SK-N-SH treated with all-trans-retinoic acid at 6 μM for 48 hours (cell line): ENCODE measurements around the gene ZNF57.
"Not testable (repeated sequence)": the region's sequence is repeated elsewhere in the genome, so short reads cannot be mapped to it uniquely, and the experiment has no call there.

ENCODE experiments used
- ATAC-seq: fragments of 200-7000 bp; cut with Tn5 transposase; 3 replicates; pipeline ENCODE4 v1.9.1; 2020; ENCODE audit warnings: mild to moderate bottlenecking, moderate library complexity
- ARNTL ChIP-seq: fragments of 450-650 bp; formaldehyde crosslinking; IDR thresholded peaks from 2 replicates; pipeline ENCODE4 v1.5.0; 2020; ENCODE audit warnings: low read depth, mild to moderate bottlenecking, moderate library complexity, borderline replicate concordance
- BACH2 ChIP-seq: fragments of 250-450 bp; sonication (Bioruptor Pico); IDR thresholded peaks from 2 replicates; pipeline ENCODE4 v1.9.0; 2021; ENCODE audit warnings: mild to moderate bottlenecking, borderline replicate concordance
- CSDC2 ChIP-seq: fragments of 250-450 bp; sonication (Bioruptor Pico); IDR thresholded peaks from 2 replicates; pipeline ENCODE4 v1.5.0; 2020; ENCODE audit warnings: mild to moderate bottlenecking, moderate library complexity
- ESRRG ChIP-seq: fragments of 250-450 bp; sonication (Bioruptor Pico); IDR thresholded peaks from 2 replicates; pipeline ENCODE4 v1.6.1; 2021; ENCODE audit warnings: mild to moderate bottlenecking
- GLIS3 ChIP-seq: fragments of 250-450 bp; sonication (Bioruptor Pico); IDR thresholded peaks from 2 replicates; pipeline ENCODE4 v1.5.0; 2020; ENCODE audit warnings: mild to moderate bottlenecking, moderate library complexity
- ISL1 ChIP-seq: fragments of 250-450 bp; sonication (Bioruptor Pico); IDR thresholded peaks from 2 replicates; pipeline ENCODE4 v2.1.2; 2022; ENCODE audit warnings: mild to moderate bottlenecking, moderate library complexity
- OSR1 ChIP-seq: fragments of 250-450 bp; sonication (Bioruptor Pico); IDR thresholded peaks from 2 replicates; pipeline ENCODE4 v1.8.0; 2022; ENCODE audit warnings: moderate library complexity, mild to moderate bottlenecking, inconsistent platforms
- POU6F1 ChIP-seq: fragments of 250-450 bp; sonication (Bioruptor Pico); IDR thresholded peaks from 2 replicates; pipeline ENCODE4 v1.8.0; 2021; ENCODE audit warnings: low read depth, mild to moderate bottlenecking, moderate library complexity, borderline replicate concordance
- PPARA ChIP-seq: fragments of 250-450 bp; sonication (Bioruptor Pico); IDR thresholded peaks from 2 replicates; pipeline ENCODE4 v1.5.0; 2020; ENCODE audit warnings: mild to moderate bottlenecking, borderline replicate concordance
- RARB ChIP-seq: fragments of 250-450 bp; sonication (Bioruptor Pico); IDR thresholded peaks from 2 replicates; pipeline ENCODE4 v1.8.0; 2021; ENCODE audit warnings: mild to moderate bottlenecking, moderate library complexity
- TCF4 ChIP-seq: fragments of 250-450 bp; sonication (Bioruptor Pico); IDR thresholded peaks from 2 replicates; pipeline ENCODE4 v1.8.0; 2021; ENCODE audit warnings: mild to moderate bottlenecking, moderate library complexity, borderline replicate concordance
- TOX ChIP-seq: fragments of 250-450 bp; sonication (Bioruptor Pico); IDR thresholded peaks from 2 replicates; pipeline ENCODE4 v1.8.0; 2021; ENCODE audit warnings: mild to moderate bottlenecking, moderate library complexity, borderline replicate concordance
- TSHZ2 ChIP-seq: fragments of 250-450 bp; sonication (Bioruptor Pico); IDR thresholded peaks from 2 replicates; pipeline ENCODE4 v1.5.0; 2020; ENCODE audit warnings: mild to moderate bottlenecking, moderate library complexity
- ZC3H10 ChIP-seq: fragments of 250-450 bp; sonication (Bioruptor Pico); IDR thresholded peaks from 2 replicates; pipeline ENCODE4 v1.5.1; 2021; ENCODE audit warnings: mild to moderate bottlenecking, moderate library complexity
- ZFP3 ChIP-seq: fragments of 250-450 bp; sonication (Bioruptor Pico); IDR thresholded peaks from 2 replicates; pipeline ENCODE4 v1.5.0; 2020; ENCODE audit warnings: mild to moderate bottlenecking, moderate library complexity
- ZFP30 ChIP-seq: fragments of 450-650 bp; formaldehyde crosslinking; IDR thresholded peaks from 2 replicates; pipeline ENCODE4 v1.5.0; 2022; ENCODE audit warnings: mild to moderate bottlenecking, moderate library complexity
- ZNF70 ChIP-seq: fragments of 450-650 bp; formaldehyde crosslinking; IDR thresholded peaks from 2 replicates; pipeline ENCODE4 v1.5.0; 2020; ENCODE audit warnings: mild to moderate bottlenecking, moderate library complexity
- ZNF8 ChIP-seq: fragments of 450-650 bp; formaldehyde crosslinking; IDR thresholded peaks from 2 replicates; pipeline ENCODE4 v1.5.0; 2020; ENCODE audit warnings: mild to moderate bottlenecking, moderate library complexity
- TF ChIP-seq, protein P1 (sequence below): fragments of 250-450 bp; sonication (Bioruptor Pico); IDR thresholded peaks from 2 replicates; pipeline ENCODE4 v1.5.1; 2021; ENCODE audit warnings: mild to moderate bottlenecking, moderate library complexity

ZNF57 gene

DNA sequence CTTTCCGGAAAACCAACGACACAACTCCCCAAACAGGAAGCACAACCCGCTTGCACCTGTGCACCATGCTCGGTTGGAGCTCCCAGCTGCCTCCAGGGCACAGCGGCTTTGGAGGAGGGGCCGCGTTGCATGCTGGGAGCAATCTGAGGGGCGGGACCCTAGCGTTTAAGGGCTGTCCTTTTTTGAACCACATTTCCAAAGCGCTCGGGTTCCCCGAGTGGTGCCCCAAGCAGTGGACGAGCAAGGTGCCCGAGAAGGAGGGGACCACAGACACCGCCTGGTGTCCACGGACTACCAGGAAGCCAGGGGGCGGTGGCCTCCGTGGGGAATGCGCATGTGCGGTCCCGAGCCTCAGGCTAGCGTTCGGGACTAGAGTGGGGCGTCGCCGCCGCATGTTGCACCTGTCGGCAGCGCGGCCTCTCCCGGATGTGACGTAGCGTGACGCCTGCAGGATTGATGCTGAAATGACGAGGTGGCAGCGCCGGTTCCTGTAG is 11.9 kb upstream of the ZNF57 start:
- no peak for ATAC-seq
- TF ChIP-seq, protein P1, sequence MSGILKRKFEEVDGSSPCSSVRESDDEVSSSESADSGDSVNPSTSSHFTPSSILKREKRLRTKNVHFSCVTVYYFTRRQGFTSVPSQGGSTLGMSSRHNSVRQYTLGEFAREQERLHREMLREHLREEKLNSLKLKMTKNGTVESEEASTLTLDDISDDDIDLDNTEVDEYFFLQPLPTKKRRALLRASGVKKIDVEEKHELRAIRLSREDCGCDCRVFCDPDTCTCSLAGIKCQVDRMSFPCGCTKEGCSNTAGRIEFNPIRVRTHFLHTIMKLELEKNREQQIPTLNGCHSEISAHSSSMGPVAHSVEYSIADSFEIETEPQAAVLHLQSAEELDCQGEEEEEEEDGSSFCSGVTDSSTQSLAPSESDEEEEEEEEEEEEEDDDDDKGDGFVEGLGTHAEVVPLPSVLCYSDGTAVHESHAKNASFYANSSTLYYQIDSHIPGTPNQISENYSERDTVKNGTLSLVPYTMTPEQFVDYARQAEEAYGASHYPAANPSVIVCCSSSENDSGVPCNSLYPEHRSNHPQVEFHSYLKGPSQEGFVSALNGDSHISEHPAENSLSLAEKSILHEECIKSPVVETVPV (CRISPR knock-in tag) = no peak
- TF ChIP-seq ARNTL (no peak), TSHZ2 (CRISPR knock-in tag) (no peak), ZFP30 (CRISPR knock-in tag) (no peak), ZNF70 (no peak), ZFP3 (no peak)
- TF ChIP-seq, all 23 proteins: peak for 0

GRCh38 chr19:2890531-2890930 is 10.2 kb upstream of the ZNF57 start:
- not testable (repeated sequence) for ATAC-seq

DNA sequence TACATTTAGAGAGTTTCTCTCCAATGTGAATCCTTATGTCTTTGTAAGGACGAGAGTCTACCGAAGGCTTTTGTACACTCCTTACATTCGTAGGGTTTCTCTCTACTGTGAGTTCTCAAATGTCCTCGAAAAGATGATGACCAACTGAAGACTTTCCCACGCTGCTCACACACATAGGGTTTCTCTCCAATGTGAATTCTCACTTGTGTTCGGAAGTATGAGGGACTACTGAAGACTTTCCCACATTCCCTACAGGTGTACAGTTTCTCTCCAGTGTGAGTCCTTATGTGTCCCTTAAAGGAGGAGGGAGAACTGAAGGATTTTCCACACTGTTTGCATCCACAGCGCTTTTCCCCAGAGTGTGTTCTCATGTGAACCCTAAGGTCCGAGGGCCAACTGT is 4.0 kb upstream of the ZNF57 start:
- no peak for TF ChIP-seq BACH2 (CRISPR knock-in tag)
- no peak for ATAC-seq

DNA sequence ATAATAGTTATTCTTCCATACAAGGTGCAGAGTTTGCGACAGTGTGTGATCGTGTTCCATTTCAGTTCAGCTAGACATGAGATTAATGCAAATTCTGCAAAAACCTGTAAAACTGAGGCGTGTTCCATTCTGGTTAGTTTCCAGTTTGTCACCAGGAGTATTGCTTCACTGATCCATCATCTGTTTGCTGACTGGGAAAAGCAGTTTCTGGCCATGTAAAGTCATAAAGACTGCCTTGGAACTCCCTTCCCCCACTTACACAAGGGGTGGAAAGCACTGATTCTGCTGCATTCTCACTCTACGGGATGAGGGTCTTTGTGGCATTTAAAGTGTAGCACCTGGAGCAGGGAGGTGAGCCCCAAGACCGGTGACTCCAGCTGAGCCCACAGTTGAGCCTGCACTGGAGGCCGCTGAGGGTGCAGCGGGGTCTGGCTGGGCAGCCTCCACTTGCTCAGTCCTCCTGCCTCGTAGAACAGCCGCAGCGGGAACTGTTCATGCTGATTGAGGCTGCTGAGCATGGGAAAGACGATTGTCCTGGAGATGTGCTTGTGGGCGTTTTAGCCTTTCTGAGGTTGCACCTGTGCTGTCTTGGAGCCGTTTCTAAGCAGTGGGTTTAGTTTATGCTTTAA is 2.0 kb downstream of the ZNF57 start:
- TF ChIP-seq ARNTL (no peak), OSR1 (CRISPR knock-in tag) (no peak), ZFP3 (no peak)
- no peak for ATAC-seq

GRCh38 chr19:2903326-2903725 is 2.6 kb downstream of the ZNF57 start:
- ATAC-seq = not testable (repeated sequence)

DNA sequence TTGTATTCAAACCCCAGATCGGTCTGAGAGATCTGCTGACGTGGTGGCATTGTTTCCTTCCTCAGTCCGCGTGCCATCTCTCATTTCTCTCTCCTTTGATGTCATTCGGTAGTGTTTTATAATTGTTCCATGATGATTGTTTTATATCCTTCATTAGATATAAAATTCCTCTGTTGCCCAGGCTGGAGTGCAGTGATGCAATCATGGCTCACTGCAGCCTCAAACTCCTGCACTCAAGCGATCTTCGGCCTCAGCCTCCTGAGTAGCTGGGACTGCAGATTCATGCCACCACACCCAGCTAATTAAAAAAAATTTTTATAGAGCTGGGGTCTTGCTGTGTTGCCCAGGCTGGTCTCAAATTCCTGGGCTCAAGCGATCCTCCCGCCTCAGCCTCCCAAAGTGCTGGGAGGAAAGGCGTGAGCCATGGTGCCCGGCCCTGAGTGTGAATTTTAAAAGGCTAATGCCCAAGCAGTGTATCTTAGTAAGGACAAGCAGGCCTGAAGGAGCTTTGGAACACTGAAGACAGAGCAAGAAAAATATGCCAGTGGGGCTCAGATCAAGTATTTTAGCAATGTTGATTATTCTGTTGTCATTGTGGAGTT is 5.3 kb downstream of the ZNF57 start:
- no peak for ATAC-seq
- TF ChIP-seq PPARA (no peak), ZNF8 (no peak), GLIS3 (CRISPR knock-in tag) (no peak), CSDC2 (CRISPR knock-in tag) (no peak), TOX (CRISPR knock-in tag) (no peak), TSHZ2 (CRISPR knock-in tag) (no peak), ZC3H10 (CRISPR knock-in tag) (no peak), ISL1 (no peak), RARB (no peak), ZNF70 (no peak), ESRRG (no peak), BACH2 (CRISPR knock-in tag) (no peak), TCF4 (CRISPR knock-in tag) (no peak), POU6F1 (no peak)
- TF ChIP-seq, protein P1 (CRISPR knock-in tag) = no peak
